Measurements from ENCODE around the gene TIGAR.

The TIGAR gene

DNA sequence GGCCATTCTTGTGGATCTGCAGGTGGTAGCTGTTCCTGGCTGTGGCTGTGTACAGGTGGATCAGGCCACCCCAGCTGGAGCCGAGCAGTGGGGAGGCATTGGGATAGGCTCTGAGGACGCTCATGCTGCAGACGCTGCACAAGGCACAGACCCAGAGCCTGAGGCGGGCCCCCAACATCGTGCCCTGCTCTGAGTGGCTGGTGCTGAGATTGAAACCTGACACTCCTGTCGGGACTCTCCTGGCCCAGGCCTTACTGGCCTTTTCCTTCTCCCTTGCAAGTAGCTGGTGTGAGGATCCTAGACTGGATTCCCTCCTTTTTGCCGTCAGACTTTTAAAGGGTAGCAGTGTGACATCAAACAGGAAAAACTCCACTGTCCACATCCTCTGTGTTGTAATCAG, 58.4 kb downstream of the TIGAR start, which contains the start of gene FGF23:
Gene FGF23 (minus strand): TSS at position 308 of the 400 bp plus-strand sequence. CDS start 130 bp downstream, at position 178.
- DNase-seq (ENCODE audit: low read depth): peak; percentile 45

DNA sequence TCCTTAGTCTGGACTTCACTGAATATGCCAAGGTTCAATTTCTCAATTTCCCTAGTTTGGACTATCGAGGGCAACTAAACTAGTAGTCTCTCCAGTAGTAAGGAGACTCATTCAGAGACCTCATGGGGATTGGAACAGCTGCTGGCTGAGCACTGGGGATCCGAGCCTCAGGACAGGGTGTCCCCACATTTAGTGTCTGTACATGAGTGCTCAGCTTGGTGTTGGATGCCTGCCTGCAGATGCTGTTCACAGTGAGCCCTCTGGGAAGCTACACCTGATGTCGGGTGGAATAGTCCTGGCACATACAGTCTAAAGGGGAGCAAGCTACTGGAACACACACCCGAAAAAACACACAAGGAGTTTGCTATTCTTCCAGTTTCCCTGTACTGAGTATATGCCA, 59.3 kb downstream of the TIGAR start:
- no peak for DNase-seq (ENCODE audit: low read depth)

DNA sequence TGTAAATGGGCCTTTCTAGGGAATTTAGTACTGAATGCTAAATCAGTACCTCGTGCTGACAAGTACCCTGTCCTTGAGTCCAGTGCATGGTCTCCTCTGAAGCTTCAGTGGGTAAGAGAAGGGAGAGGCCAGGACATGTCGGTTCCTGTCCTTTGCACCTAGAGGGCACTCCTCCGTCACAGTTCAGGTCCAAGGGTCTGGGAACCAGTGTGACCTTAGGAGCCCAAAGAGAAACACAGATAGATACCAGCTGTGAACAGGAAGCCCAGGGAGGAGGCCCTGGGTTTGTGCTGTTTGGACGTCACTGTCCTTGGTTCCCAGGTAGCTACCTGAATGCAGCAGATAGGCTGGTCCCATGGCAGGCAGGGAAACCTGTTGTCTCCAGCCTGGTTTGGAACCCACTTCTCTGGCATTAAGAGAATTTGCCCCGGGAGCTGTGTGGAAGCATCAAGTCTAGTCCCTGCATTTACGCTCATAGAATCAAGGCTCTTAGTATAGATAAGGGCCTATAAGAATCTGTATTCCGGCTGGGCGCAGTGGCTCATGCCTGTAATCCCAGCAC, 62.4 kb downstream of the TIGAR start:
- no peak for DNase-seq (ENCODE audit: low read depth)

DNA sequence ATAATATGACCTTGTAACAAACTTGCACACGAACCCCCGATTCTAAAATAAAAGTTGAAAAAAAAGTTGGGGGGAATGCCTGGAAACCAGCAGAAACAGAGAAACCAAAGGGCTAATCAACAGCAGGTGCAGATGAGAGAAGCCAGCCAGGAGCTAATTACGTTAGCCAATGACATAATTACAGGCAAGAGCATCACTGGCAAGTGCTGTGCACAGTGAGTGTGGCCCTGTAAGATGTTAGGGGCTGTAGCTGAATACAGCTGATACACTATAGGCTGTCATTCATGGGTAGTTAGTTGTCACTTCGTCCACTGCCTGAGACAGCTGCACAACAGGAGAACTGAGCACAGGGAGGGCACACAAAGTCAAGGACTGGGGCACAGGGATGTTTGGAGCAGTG, 65.8 kb downstream of the TIGAR start:
- DNase-seq (ENCODE audit: low read depth): no peak

DNA sequence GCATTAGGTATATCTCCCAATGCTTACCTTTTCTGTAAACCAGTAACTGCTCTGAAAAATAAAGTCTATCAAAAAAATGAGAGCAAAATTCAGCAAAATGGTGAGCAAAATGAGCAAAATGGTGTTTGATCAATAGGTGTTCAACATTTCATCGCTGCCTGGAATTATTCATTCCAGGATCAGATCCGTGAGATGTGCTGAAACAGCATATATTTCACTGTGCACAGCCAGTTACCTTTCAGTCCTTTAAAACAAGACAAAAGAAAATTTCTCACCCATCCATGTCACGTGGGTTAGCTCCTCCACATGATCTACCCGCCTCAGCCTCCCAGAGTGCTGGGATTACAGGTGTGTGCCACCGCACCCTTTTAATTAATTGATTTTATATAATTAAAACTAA, 66.6 kb downstream of the TIGAR start:
- no peak for DNase-seq (ENCODE audit: low read depth)

DNA sequence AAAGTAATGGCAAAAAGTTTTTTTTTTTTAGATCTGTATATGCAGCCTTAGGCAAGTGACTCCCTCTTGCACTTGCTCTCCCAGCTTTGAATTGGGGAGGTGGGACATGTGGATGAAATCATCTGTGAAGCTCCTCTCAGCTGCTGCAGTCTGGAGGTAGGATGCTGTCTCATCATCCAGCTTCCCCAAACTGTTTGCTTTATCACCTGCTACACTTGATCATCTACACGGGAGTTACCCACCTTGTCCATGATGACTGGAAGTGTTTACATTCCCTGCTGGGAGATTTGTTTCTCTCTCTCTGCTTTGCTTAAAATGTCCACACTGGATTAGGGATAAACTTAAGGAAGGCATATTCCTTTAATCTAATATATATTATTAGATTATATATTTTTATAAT, 67.0 kb downstream of the TIGAR start:
- no peak for DNase-seq (ENCODE audit: low read depth)

DNA sequence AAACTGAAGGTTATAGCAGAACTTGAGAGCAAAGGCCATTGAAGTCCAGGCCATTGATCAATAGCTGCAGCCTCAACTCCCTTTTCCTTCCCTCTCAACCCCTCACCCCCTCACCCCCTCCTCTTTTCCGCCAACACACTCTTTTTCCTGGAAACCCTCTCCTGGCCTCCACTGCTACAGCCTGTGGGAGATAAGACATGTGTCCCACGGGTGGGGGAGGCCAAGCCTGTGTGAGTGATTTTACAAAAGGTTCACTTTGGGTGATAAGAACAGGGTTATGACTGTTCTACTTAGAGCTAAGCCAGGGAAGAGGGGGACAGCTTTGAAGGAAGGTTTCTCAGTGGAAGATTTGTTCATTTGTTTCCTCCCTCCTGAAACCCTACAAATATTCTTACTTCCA, 67.6 kb downstream of the TIGAR start:
- DNase-seq (ENCODE audit: low read depth): no peak

DNA sequence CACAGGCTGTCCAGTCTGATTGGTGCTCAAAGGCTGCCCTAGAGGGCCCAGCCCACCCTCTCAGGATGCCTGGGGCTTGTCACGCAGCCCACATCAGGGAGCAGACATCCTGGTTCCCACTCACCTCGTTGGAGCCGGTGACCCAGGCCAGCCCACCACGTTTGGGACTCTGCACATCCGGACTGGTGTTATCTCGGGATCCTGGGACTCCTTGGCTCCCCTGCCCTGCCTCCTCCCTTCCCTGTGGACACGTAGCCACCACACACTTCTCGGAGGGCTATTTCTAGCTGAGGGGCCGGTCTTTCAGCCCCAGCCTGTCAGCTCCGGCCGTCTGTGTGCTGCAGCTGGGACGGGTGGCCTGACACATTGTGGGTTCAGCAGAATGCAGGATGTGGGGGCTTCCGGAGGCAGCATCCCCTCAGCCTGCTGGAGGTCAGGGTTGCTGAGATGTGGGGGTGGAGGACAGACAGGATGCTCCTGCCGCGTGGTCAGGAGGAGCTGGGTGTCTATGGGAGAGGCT, 71.3 kb downstream of the TIGAR start:
- no peak for DNase-seq (ENCODE audit: low read depth)

DNA sequence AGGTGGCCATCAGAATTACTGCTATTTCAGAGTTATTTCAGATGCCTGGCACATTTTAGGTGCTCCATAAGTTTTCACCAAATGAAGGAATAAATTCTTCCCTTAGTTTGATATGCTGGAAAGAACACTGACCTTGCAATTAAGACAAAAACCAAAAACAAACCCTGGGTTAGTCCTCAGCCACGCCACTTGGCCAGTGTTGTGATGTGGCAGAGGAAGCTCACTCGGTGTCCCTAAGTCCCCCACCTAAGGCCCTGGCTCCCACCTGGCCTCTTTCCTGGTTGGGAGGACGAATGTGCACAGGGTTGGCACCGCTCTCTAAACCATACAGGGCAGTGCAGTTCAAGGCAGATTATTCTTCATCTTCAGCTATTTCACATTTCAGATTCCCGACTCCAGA, 72.2 kb downstream of the TIGAR start:
- DNase-seq (ENCODE audit: low read depth): no peak

DNA sequence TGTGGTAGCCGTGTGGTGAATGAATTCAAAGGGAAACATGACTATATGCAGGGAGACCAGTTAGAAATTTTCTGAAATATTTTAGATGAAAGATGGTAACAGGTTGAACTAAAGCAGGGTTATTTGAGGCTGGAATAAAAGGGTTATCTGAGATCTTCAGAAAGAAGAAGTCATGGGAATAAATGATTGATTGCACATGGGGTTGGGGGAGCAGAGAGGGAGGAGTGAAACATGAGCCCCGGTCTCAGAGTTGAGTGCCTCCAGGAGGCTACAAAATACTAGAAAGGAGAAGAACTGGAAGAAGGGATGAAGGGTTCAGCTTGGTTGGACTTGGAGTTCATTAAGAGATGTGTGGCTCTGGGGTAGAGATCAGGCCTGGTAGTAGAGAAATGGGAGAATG, 74.8 kb downstream of the TIGAR start:
- no peak for DNase-seq (ENCODE audit: low read depth)

DNA sequence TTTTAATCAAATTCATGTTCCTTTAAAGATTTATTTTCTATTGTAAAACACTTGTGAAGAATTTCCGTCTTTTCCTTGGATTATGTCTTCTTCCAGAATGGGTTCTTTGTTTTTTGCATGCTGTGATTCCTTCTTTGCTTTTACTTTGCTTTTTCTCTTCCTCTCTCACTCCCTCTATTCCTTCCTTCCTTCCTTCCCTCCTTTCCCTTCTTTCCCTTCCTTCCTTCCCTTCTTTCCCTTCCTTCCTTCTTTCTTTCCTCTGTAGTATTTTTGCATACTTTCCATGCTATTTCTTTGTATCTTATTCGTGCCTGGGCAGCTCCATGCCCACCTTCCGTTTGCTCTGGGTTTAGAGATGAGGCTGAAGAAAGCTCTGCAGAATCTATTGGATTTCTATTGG, 80.1 kb downstream of the TIGAR start:
- no peak for DNase-seq (ENCODE audit: low read depth)

DNA sequence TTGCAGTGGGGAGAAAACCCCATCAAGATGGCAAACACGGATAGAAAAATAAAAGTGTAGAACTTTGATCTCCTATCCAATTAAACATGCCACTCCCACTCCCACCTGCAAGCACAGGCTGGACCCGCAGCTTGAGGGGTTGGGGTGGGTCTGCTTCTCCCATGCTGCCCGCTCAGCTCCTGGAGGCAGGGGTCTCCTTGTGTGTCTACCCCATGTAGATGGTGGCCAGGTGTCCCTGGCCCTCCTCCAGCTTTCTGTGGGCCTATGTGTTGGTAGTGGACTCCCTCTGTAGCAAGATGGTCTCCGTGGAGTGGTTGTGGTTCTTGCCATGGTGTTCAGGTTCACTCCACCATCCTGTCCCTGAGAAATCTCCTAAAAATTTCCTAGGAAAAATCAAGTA, 82.0 kb downstream of the TIGAR start:
- DNase-seq (ENCODE audit: low read depth): no peak

Data from iris pigment epithelial cell (primary cell).